Stomach (tissue), 4 donors: ENCODE results near the gene PTPRD.

Source experiments
- POLR2A ChIP-seq, 4 donors: fragments of 450-650 bp; IDR thresholded peaks; one replicate each; pipeline ENCODE4 v1.6.1; 2016; ENCODE audit warnings: antibody characterized with exemption in 4 of 4, control low read depth in 2 of 4, mild to moderate bottlenecking in 1 of 4, moderate library complexity in 1 of 4
- TF ChIP-seq, protein P1 (sequence below), 7 experiments: fragments of 450-650 bp in 4 of 7; fragments of 200-600 bp in 3 of 7; sonication (generic) in 3 of 7; IDR thresholded peaks; one replicate each; pipeline ENCODE4 v1.5.1; 2016 to 2019; ENCODE audit warnings: antibody characterized with exemption in 7 of 7, control low read depth in 2 of 7, mild to moderate bottlenecking in 1 of 7

DNA sequence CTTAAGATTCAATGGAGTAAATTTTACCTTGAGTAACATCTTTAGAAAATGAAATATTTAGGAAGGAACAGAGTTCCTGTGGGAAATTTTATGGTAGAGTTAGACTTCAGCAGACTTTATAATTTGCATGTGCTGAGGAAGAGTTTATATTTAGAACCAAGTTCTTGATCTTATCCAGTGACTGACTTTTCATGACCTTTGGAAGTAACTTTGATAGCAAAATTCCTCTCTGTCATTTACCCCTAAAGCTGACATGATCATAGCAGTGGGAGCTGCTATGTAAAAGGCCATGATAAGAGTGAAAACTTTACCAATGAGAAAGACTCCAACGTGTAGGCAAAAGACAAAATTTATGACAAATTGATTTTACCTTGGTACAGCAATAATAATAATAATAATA is 1741.4 kb downstream of the PTPRD start:
- TF ChIP-seq POLR2A (IDR thresholded peaks at IDR 0.05) = no peak
- TF ChIP-seq, protein P1, sequence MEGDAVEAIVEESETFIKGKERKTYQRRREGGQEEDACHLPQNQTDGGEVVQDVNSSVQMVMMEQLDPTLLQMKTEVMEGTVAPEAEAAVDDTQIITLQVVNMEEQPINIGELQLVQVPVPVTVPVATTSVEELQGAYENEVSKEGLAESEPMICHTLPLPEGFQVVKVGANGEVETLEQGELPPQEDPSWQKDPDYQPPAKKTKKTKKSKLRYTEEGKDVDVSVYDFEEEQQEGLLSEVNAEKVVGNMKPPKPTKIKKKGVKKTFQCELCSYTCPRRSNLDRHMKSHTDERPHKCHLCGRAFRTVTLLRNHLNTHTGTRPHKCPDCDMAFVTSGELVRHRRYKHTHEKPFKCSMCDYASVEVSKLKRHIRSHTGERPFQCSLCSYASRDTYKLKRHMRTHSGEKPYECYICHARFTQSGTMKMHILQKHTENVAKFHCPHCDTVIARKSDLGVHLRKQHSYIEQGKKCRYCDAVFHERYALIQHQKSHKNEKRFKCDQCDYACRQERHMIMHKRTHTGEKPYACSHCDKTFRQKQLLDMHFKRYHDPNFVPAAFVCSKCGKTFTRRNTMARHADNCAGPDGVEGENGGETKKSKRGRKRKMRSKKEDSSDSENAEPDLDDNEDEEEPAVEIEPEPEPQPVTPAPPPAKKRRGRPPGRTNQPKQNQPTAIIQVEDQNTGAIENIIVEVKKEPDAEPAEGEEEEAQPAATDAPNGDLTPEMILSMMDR (IDR thresholded peaks at IDR 0.05) = no peak
